ENCODE data around the gene FUS.
"Not testable (repeated sequence)": the region's sequence is repeated elsewhere in the genome, so short reads cannot be mapped to it uniquely, and the experiment has no call there.

Gene FUS

GRCh38 chr16:31136287-31136662 lies 43.7 kb upstream of the FUS start:
- TF ChIP-seq CTCF (IDR thresholded peaks at IDR 0.05; ENCODE audit: insufficient read depth, low read length) (no peak), GABPA (IDR thresholded peaks at IDR 0.05; ENCODE audit: low read depth) (no peak), POLR2AphosphoS5 (IDR thresholded peaks at IDR 0.05; ENCODE audit: low read depth) (no peak), REST (IDR thresholded peaks at IDR 0.05; ENCODE audit: insufficient replicate concordance, low read depth) (no peak), SPI1 (IDR thresholded peaks at IDR 0.05; ENCODE audit: borderline replicate concordance, low read depth) (no peak)
- H3K4me3 ChIP-seq (replicated peaks; ENCODE audit: insufficient read depth, low read length) = no peak overlapping the region
- DNase-seq (ENCODE audit: low read depth in 1 of 2, low spot score in 1 of 2) = no peak
- no peak overlapping the region for H3K27ac ChIP-seq (replicated peaks)
- H3K27me3 ChIP-seq (ENCODE audit: insufficient read depth, poor library complexity, severe bottlenecking) = no peaks in the 10 kb centered on the region

- H3K4me3 ChIP-seq (replicated peaks; ENCODE audit: insufficient read depth, low read length); DNase-seq (ENCODE audit: low read depth in 1 of 2, low spot score in 1 of 2); H3K27ac ChIP-seq (replicated peaks); H3K27me3 ChIP-seq (ENCODE audit: insufficient read depth, poor library complexity, severe bottlenecking): not testable (repeated sequence)
These were observed 43.0 kb upstream of the FUS start for GRCh38 chr16:31136822-31137499.

- Histone ChIP-seq H3K27ac (replicated peaks) (no peak overlapping the region), H3K4me3 (replicated peaks; ENCODE audit: insufficient read depth, low read length) (no peak overlapping the region), H3K27me3 (ENCODE audit: insufficient read depth, poor library complexity, severe bottlenecking) (no peaks in the 10 kb centered on the region)
- DNase-seq (ENCODE audit: low read depth in 1 of 2, low spot score in 1 of 2) = no peak
- no peak for TF ChIP-seq CTCF (IDR thresholded peaks at IDR 0.05; ENCODE audit: insufficient read depth, low read length)
- TF ChIP-seq SPI1 (IDR thresholded peaks at IDR 0.05; ENCODE audit: borderline replicate concordance, low read depth) = no peak
- no peak for TF ChIP-seq POLR2AphosphoS5 (IDR thresholded peaks at IDR 0.05; ENCODE audit: low read depth)
- no peak for TF ChIP-seq GABPA (IDR thresholded peaks at IDR 0.05; ENCODE audit: low read depth)
- no peak for TF ChIP-seq REST (IDR thresholded peaks at IDR 0.05; ENCODE audit: insufficient replicate concordance, low read depth)
These were observed 41.0 kb upstream of the FUS start for GRCh38 chr16:31138621-31139578.

GRCh38 chr16:31141071-31141469 lies 38.9 kb upstream of the FUS start:
- H3K4me3 ChIP-seq (replicated peaks; ENCODE audit: insufficient read depth, low read length); H3K27me3 ChIP-seq (ENCODE audit: insufficient read depth, poor library complexity, severe bottlenecking); DNase-seq (ENCODE audit: low read depth in 1 of 2, low spot score in 1 of 2): not testable (repeated sequence)
- peak overlapping the region; percentile 70 for H3K27ac ChIP-seq (replicated peaks)
